LNCaP clone FGC (cell line): ENCODE data around the gene SEL1L3.

ENCODE experiments used
- DNase-seq: peaks from one replicate; pipeline ENCODE4 v3.0.0-alpha.2; 2011; ENCODE audit warnings: low read depth
- H3K4me3 ChIP-seq: 2 replicates; pipeline ENCODE4 v1.5.1; 2011; ENCODE audit warnings: mild to moderate bottlenecking, low read depth, low read length, control low read depth
- TF ChIP-seq, protein P1 (sequence below): IDR thresholded peaks from 2 replicates; pipeline ENCODE4 v1.5.1; 2012; ENCODE audit warnings: mild to moderate bottlenecking; ENCODE audit not compliant: control insufficient read depth, insufficient read depth; ENCODE audit errors: extremely low read depth

The SEL1L3 gene

DNA sequence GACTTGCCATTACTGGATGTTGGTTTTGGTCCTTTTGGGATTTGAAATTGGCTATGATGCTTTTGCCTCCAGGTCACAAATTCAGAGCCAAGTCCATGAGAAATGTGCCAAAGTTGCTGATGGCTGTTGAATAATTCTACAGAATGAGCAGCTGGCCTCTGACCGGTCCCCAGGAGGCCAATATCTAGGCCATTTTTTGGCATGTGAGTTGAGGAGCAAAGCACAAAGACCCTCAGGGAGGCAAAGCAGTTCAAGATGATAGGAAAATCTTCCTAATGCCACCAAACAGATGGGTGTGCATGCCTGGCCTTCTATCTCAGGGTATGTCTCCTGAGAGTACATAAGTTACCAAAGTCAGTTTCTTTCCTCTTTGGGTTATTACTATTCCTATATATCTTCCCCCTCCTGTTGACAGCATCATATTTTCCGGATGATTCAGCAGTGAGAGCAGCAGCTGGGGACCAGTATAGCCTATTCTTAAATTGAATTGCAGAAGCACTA lies 44.4 kb downstream of the SEL1L3 start:
- DNase-seq, result no peak
- TF ChIP-seq, protein P1, sequence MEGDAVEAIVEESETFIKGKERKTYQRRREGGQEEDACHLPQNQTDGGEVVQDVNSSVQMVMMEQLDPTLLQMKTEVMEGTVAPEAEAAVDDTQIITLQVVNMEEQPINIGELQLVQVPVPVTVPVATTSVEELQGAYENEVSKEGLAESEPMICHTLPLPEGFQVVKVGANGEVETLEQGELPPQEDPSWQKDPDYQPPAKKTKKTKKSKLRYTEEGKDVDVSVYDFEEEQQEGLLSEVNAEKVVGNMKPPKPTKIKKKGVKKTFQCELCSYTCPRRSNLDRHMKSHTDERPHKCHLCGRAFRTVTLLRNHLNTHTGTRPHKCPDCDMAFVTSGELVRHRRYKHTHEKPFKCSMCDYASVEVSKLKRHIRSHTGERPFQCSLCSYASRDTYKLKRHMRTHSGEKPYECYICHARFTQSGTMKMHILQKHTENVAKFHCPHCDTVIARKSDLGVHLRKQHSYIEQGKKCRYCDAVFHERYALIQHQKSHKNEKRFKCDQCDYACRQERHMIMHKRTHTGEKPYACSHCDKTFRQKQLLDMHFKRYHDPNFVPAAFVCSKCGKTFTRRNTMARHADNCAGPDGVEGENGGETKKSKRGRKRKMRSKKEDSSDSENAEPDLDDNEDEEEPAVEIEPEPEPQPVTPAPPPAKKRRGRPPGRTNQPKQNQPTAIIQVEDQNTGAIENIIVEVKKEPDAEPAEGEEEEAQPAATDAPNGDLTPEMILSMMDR, result no peak

DNA sequence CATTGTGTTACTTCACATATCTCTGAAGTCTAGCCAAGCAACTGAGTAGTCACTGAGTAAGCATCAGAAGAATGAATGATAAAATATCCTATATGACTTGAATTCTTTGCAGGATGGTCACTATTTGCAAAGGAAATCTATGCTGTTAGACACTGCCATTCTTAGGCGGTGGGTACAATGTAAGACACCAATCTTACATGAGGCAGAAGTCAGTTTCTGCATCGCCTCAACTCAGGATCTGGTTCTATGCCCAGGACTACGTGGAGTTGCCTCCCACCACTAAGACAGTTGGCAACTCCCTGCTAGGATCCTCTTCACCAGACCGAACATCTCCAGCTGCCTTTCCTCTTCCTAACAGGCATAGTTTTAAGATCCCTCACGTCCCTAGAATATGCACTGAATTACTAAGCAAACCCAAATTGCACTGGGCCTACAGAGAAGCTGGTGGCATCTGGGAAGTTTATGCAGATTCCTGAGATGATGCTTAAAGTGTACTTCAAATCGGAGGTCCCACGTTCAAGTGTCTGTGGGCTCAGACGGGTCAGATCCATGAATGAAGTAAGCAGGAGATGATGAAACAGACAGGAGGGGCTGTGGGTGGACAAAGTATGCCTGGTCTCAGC lies 45.6 kb downstream of the SEL1L3 start:
- TF ChIP-seq, protein P1, result no peak
- no peak overlapping the region for H3K4me3 ChIP-seq
- no peak for DNase-seq

More for the DNA sequence above, 44.4 kb downstream of the SEL1L3 start:
- H3K4me3 ChIP-seq, result no peak overlapping the region

GRCh38 chr4:25816591-25817058 lies 46.2 kb downstream of the SEL1L3 start:
- TF ChIP-seq, protein P1, result no peak
- no peak overlapping the region for H3K4me3 ChIP-seq
- no peak for DNase-seq

GRCh38 chr4:25815586-25815985 lies 47.2 kb downstream of the SEL1L3 start:
- no peak overlapping the region for H3K4me3 ChIP-seq
- TF ChIP-seq, protein P1, result no peak
- no peak for DNase-seq

DNA sequence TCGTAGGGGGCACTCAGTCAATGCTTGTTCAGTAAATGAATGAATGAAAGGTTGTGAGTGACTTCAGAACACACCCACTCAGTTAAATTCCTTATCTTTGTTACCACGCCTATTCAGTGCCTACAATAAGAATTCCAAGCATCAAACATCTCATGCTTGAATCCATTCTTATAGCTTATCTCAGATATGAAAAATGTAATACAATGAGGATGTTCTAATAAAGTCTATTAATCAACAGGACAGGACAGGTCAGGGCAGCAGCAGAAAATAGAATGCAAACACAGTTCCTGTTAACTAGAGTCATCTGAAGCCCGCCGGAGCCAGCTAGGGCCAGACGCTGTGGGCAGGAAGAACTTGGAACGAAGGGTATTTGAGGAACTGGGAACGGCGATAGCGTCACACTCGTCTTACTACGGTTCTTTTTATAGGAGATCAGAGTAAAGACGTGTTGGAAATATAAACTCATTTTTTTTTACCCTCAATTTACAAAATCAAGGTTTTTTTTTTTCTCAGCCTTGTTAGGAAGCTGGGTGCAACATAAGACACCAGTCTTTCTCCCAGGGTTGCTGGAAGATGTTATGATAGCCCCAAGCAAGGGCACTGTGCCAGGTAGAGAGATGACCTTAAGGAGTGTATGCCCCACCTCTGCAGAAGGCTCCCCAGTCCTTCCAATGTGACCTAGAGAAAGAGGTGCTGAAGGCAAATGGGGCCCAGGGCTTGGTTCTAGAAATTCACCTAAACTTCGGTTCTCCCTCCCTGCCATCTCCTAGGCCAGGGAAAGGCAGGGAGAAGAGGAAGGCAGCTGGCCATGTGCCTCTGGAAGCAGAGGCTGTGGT lies 48.3 kb downstream of the SEL1L3 start:
- TF ChIP-seq, protein P1, result no peak
- no peak overlapping the region for H3K4me3 ChIP-seq
- no peak for DNase-seq

GRCh38 chr4:25813448-25814106 lies 49.2 kb downstream of the SEL1L3 start:
- H3K4me3 ChIP-seq, result no peak overlapping the region
- TF ChIP-seq, protein P1, result no peak
- DNase-seq, result no peak
